A549 (cell line): Measurements from ENCODE around the gene ITGA8. TPM values are rescaled to one million over a fixed set of nuclear protein-coding genes. Genes with fewer than 3 reads are reported as not detected.
"Not testable (repeated sequence)": the region's sequence is repeated elsewhere in the genome, so short reads cannot be mapped to it uniquely, and the experiment has no call there.

ENCODE experiments used
- ATAC-seq, 2 experiments: fragments of 200-7000 bp in 1 of 2; fragments of >200 bp in 1 of 2; cut with Nextera tagmentation in 1 of 2; cut with Tn5 transposase in 1 of 2; 3 replicates each; pipeline versions ENCODE4 v1.8.0 to v1.9.1; 2018 to 2020; ENCODE audit warnings: mild to moderate bottlenecking in 1 of 2, moderate library complexity in 1 of 2
- CTCF ChIA-PET: fragments of 300-600 bp; sonication (Branson Sonifier 250); formaldehyde crosslinking; extraction: SDS; loops from one replicate; lab custom pipeline; 2021; ENCODE audit warnings: antibody characterized with exemption, inconsistent platforms; lab: Yijun Ruan, JAX
- POLR2A ChIA-PET: fragments of 350-600 bp; formaldehyde crosslinking; extraction: SDS; loops from one replicate; lab custom pipeline; 2021; ENCODE audit warnings: antibody characterized with exemption, inconsistent platforms; lab: Yijun Ruan, JAX
- DNase-seq, 2 experiments: peaks; one replicate each; pipeline versions ENCODE4 v3.0.0 to v3.0.0-alpha.2; 2011 to 2016; ENCODE audit warnings: low read depth in 1 of 2, low spot score in 1 of 2
- FAIRE-seq: peaks from 2 replicates; lab custom pipeline; 2011; peaks lifted over from hg19 to GRCh38; lab: Jason Lieb, UNC
- H3K27ac ChIP-seq, 2 experiments: fragments of >200 bp; sonication (Bioruptor Twin); formaldehyde crosslinking; 3 replicates each; pipeline ENCODE4 v1.5.1; 2016 to 2017
- H3K4me1 ChIP-seq: fragments of >200 bp; sonication (Bioruptor Twin); formaldehyde crosslinking; 3 replicates; pipeline ENCODE4 v1.6.1; 2016
- H3K4me2 ChIP-seq: fragments of >200 bp; sonication (Bioruptor Twin); formaldehyde crosslinking; 3 replicates; pipeline ENCODE4 v1.6.1; 2016
- H3K4me3 ChIP-seq: fragments of >200 bp; sonication (Bioruptor Twin); formaldehyde crosslinking; 3 replicates; pipeline ENCODE4 v1.5.1; 2016
- H3K9me3 ChIP-seq: fragments of >200 bp; sonication (Bioruptor Twin); formaldehyde crosslinking; 3 replicates; pipeline ENCODE4 v1.6.1; 2016
- ATOH8 ChIP-seq: fragments of 250-450 bp; sonication (Bioruptor Pico); IDR thresholded peaks from 2 replicates; pipeline ENCODE4 v1.5.0; 2020; ENCODE audit warnings: low read depth, mild to moderate bottlenecking, moderate library complexity
- CBX8 ChIP-seq: fragments of 200-600 bp; sonication (generic); IDR thresholded peaks from 2 replicates; pipeline ENCODE4 v1.6.1; 2016
- CHD4 ChIP-seq: fragments of 200-600 bp; sonication (generic); IDR thresholded peaks from 2 replicates; pipeline ENCODE4 v1.6.1; 2016; ENCODE audit warnings: antibody characterized with exemption, mild to moderate bottlenecking, borderline replicate concordance
- ELK1 ChIP-seq: fragments of 150-350 bp; IDR thresholded peaks from 2 replicates; pipeline ENCODE4 v1.6.1; 2014; ENCODE audit warnings: low read depth, mild to moderate bottlenecking, low read length
- HOXB13 ChIP-seq: fragments of 250-450 bp; sonication (Bioruptor Pico); IDR thresholded peaks from 2 replicates; pipeline ENCODE4 v1.5.0; 2020; ENCODE audit warnings: low read depth, mild to moderate bottlenecking, moderate library complexity
- HOXB5 ChIP-seq: fragments of 250-450 bp; sonication (Bioruptor Pico); IDR thresholded peaks from 2 replicates; pipeline ENCODE4 v1.5.0; 2020; ENCODE audit warnings: mild to moderate bottlenecking, moderate library complexity
- MAX ChIP-seq: IDR thresholded peaks from 2 replicates; pipeline ENCODE4 v1.6.1; 2012
- MYC ChIP-seq: IDR thresholded peaks from 2 replicates; pipeline ENCODE4 v1.6.1; 2012; ENCODE audit warnings: mild to moderate bottlenecking, inconsistent platforms, low read length, improper control_type of control experiment, borderline replicate concordance
- SREBF2 ChIP-seq: fragments of 450-650 bp; IDR thresholded peaks from 2 replicates; pipeline ENCODE4 v1.6.1; 2014; ENCODE audit warnings: mild to moderate bottlenecking, moderate library complexity
- USF2 ChIP-seq: fragments of 450-650 bp; IDR thresholded peaks from 2 replicates; pipeline ENCODE4 v1.6.1; 2014; ENCODE audit warnings: antibody characterized with exemption
- ZFP36 ChIP-seq: fragments of 450-650 bp; IDR thresholded peaks from 2 replicates; pipeline ENCODE4 v1.6.1; 2014; ENCODE audit warnings: borderline replicate concordance; ENCODE audit not compliant: partially characterized antibody
- WGBS: methylation state at CpG from one replicate; pipeline ENCODE4 v1.1.6; 2017; ENCODE audit errors: missing lambda C conversion rate; 5-methylcytosine and 5-hydroxymethylcytosine counted together
- polyA plus RNA-seq, 4 experiments: library from polyadenylated mRNA; depleted of rRNA in 3 of 4; stranded (reverse); fragments of >200 nt; fragmentation: RNase III in 1 of 4; extraction: RNeasy Plus Mini Kit Qiagen cat#74134 plus additional on column Dnase treatment in 1 of 4; gene quantifications; 2 replicates in 3 of 4; 3 replicates in 1 of 4; pipeline ENCODE4 v1.2.3, GENCODE V29; 2011 to 2017

Gene ITGA8
- polyA plus RNA-seq, 2 of the 4 experiments (the other 2 are of a cell fraction), result 0.12 TPM; not detected in 1

GRCh38 chr10:15642095-15642494 is 77.6 kb downstream of the ITGA8 start:
- H3K4me2 ChIP-seq, result no peak overlapping the region
- ATAC-seq, result no peak

GRCh38 chr10:15640536-15641085 is 79.1 kb downstream of the ITGA8 start:
- H3K4me3 ChIP-seq, result no peak overlapping the region
- no peak for DNase-seq
- WGBS, result 9% methylated on average over 5 of the region's 5 CpGs
- H3K4me1 ChIP-seq, result no peaks in the 10 kb centered on the region
- H3K9me3 ChIP-seq, result no peaks in the 10 kb centered on the region
- no peak overlapping the region for H3K27ac ChIP-seq
- no peak for ATAC-seq
- H3K4me2 ChIP-seq, result no peak overlapping the region
- ChIA-PET POLR2A (no interaction called here), CTCF (interaction anchor here (0.6 to 1.3 kb wide), 3 partner anchors 9 to 803 kb away, joined by 3 read pairs; no protein-coding TSS in a partner anchor)
- TF ChIP-seq ELK1 (no peak), HOXB5 (no peak), HOXB13 (no peak), CBX8 (no peak), MAX (no peak), ATOH8 (CRISPR knock-in tag) (no peak), SREBF2 (no peak)
- no peak for FAIRE-seq

More at GRCh38 chr10:15642095-15642494, 77.6 kb downstream of the ITGA8 start:
- POLR2A ChIA-PET, result no interaction called here
- H3K27ac ChIP-seq, result no peak overlapping the region
- no peak overlapping the region for H3K4me3 ChIP-seq
- no peak for FAIRE-seq
- TF ChIP-seq ZFP36, result no peak
- 22% methylated on average over 2 of the region's 2 CpGs for WGBS
- no peak for DNase-seq
- no peaks in the 10 kb centered on the region for H3K4me1 ChIP-seq
- CTCF ChIA-PET, result no interaction called here
- H3K9me3 ChIP-seq, result no peaks in the 10 kb centered on the region

GRCh38 chr10:15636446-15636845 is 83.3 kb downstream of the ITGA8 start:
- FAIRE-seq (no peak), ATAC-seq (no peak), DNase-seq (no peak)
- no peak overlapping the region for H3K4me2 ChIP-seq
- no peak overlapping the region for H3K4me3 ChIP-seq
- no peaks in the 10 kb centered on the region for H3K9me3 ChIP-seq
- WGBS, result 35% methylated on average over 3 of the region's 3 CpGs
- ChIA-PET POLR2A (no interaction called here), CTCF (no interaction called here)
- TF ChIP-seq MYC, result no peak
- no peak overlapping the region for H3K27ac ChIP-seq
- no peaks in the 10 kb centered on the region for H3K4me1 ChIP-seq

- Histone ChIP-seq H3K9me3 (no peaks in the 10 kb centered on the region), H3K27ac (no peak overlapping the region), H3K4me2 (no peak overlapping the region), H3K4me3 (no peak overlapping the region), H3K4me1 (no peaks in the 10 kb centered on the region)
- POLR2A ChIA-PET, result no interaction called here
- TF ChIP-seq USF2 (no peak), ELK1 (no peak), CHD4 (no peak)
- no peak for FAIRE-seq
- ATAC-seq, result no peak
- 1% methylated on average over 4 of the region's 4 CpGs for WGBS
- CTCF ChIA-PET, result interaction anchor here (1.2 to 1.3 kb wide), 2 partner anchors 14 to 87 kb away, joined by 3 read pairs; partner anchors contain the start of gene ITGA8
- DNase-seq, result no peak
Observed at GRCh38 chr10:15632456-15633091, 87.1 kb downstream of the ITGA8 start.

- DNase-seq, FAIRE-seq, CTCF ChIA-PET, H3K4me2 ChIP-seq, POLR2A ChIA-PET, H3K27ac ChIP-seq, H3K4me1 ChIP-seq, H3K4me3 ChIP-seq, H3K9me3 ChIP-seq, ATAC-seq: not testable (repeated sequence)
- WGBS, result 36% methylated on average over 3 of the region's 3 CpGs
Observed at GRCh38 chr10:15631205-15631604, 88.5 kb downstream of the ITGA8 start.
